Spleen (tissue), 11 donors: ENCODE results near the gene HHIP. TPM values are rescaled to one million over a fixed set of nuclear protein-coding genes. Genes with fewer than 3 reads are reported as not detected.
"Not testable (repeated sequence)": the region's sequence is repeated elsewhere in the genome, so short reads cannot be mapped to it uniquely, and the experiment has no call there.

ENCODE experiments used
- DNase-seq: peaks from one replicate; pipeline ENCODE4 v3.0.0-alpha.2; 2020
- H3K27ac ChIP-seq, 8 donors: fragments of 200-600 bp; sonication (generic) in 7 of 8; 1 replicate in 4 of 8; 2 replicates in 4 of 8; pipeline versions ENCODE4 v1.5.0 to v1.8.0; 2016 to 2021; ENCODE audit warnings: inconsistent platforms in 4 of 8, mild to moderate bottlenecking in 4 of 8, moderate library complexity in 1 of 8
- H3K27me3 ChIP-seq, 7 donors: fragments of 200-600 bp; sonication (generic) in 6 of 7; replicated peaks in 1 of 7; 1 replicate in 4 of 7; 2 replicates in 3 of 7; pipeline versions ENCODE4 v1.5.0 to v1.8.0; 2016 to 2021; ENCODE audit warnings: inconsistent platforms in 3 of 7, mild to moderate bottlenecking in 1 of 7
- H3K36me3 ChIP-seq, 6 donors: fragments of 200-600 bp; sonication (generic) in 5 of 6; 1 replicate in 4 of 6; 2 replicates in 2 of 6; pipeline versions ENCODE4 v1.5.0 to v1.8.0; 2016 to 2021; ENCODE audit warnings: inconsistent platforms in 2 of 6
- H3K4me1 ChIP-seq, 6 donors: fragments of 200-600 bp; sonication (generic) in 5 of 6; 1 replicate in 3 of 6; 2 replicates in 3 of 6; pipeline versions ENCODE4 v1.5.0 to v1.8.0; 2016 to 2021; ENCODE audit warnings: inconsistent platforms in 3 of 6
- H3K4me3 ChIP-seq, 8 donors: fragments of 200-600 bp; sonication (generic) in 7 of 8; 1 replicate in 4 of 8; 2 replicates in 4 of 8; pipeline versions ENCODE4 v1.5.0 to v1.8.0; 2016 to 2021; ENCODE audit warnings: inconsistent platforms in 4 of 8, mild to moderate bottlenecking in 4 of 8, moderate library complexity in 2 of 8
- H3K9me3 ChIP-seq, 8 donors: fragments of 200-600 bp; sonication (generic) in 7 of 8; 1 replicate in 4 of 8; 2 replicates in 4 of 8; pipeline versions ENCODE4 v1.5.0 to v1.8.0; 2016 to 2021; ENCODE audit warnings: inconsistent platforms in 4 of 8
- CTCF ChIP-seq, 11 experiments: fragments of 200-600 bp in 7 of 11; fragments of 450-650 bp in 4 of 11; sonication (generic) in 4 of 11; IDR thresholded peaks in 8 of 11; conservative IDR thresholded peaks in 3 of 11; 1 replicate in 7 of 11; 2 replicates in 4 of 11; pipeline versions ENCODE4 v1.4.0 to v1.8.0; 2016 to 2021; ENCODE audit warnings: antibody characterized with exemption in 11 of 11, inconsistent platforms in 4 of 11, mild to moderate bottlenecking in 1 of 11
- POLR2A ChIP-seq, 3 donors: fragments of 450-650 bp; IDR thresholded peaks; one replicate each; pipeline ENCODE4 v1.5.1; 2017; ENCODE audit warnings: antibody characterized with exemption in 3 of 3, mild to moderate bottlenecking in 1 of 3
- POLR2AphosphoS5 ChIP-seq, 3 donors: sonication (generic); formaldehyde crosslinking; IDR thresholded peaks; one replicate each; pipeline ENCODE4 v1.5.1; 2017; ENCODE audit warnings: antibody characterized with exemption in 3 of 3
- WGBS, 5 donors: extraction: QIAGEN DNeasy Blood & Tissue Kit in 3 of 5; methylation state at CpG; one replicate each; pipeline versions ENCODE4 v1.1.5 to v1.1.7; 2013 to 2018; 5-methylcytosine and 5-hydroxymethylcytosine counted together
- intact Hi-C: fragments of 100-400 bp; cut with DNase I; formaldehyde crosslinking; loops from one replicate; pipeline ENCODE4 v1.15.0; 2023; ENCODE audit warnings: low total_unique reads
- polyA plus RNA-seq, 3 donors: library from polyadenylated mRNA; stranded (reverse); fragments of 200-250 nt; gene quantifications; one replicate each; pipeline ENCODE4 v1.2.1, GENCODE V29; 2013
- total RNA-seq, 7 donors: library from RNA; depleted of rRNA in 3 of 7; stranded (reverse); fragments of >200 nt in 3 of 7; fragmentation: NEBNext Ultra II Directional in 4 of 7; extraction: Animal tissue kit (Norgen Biotek cat#: 25700) in 4 of 7; gene quantifications; one replicate each; pipeline versions ENCODE4 v1.1.0 to v1.2.1, GENCODE V29; 2016 to 2021
- donor health status: healthy with polysubstance abuse.
- donor health status: DM: no; HTN: no; CAD: no; lungs with moderate emphysema.
- donor health status: DM: no; HTN: no; CAD: no.
- donor health status: Bipolar disorder and iron deficiency.
- donor health status: healthy.
- donor health status: DM: no; HTN: no; CAD: no.
- donor health status: DM: yes; HTN: yes; CAD: no.

The HHIP gene
- total and polyA plus RNA-seq, 10 donors, result not detected

DNA sequence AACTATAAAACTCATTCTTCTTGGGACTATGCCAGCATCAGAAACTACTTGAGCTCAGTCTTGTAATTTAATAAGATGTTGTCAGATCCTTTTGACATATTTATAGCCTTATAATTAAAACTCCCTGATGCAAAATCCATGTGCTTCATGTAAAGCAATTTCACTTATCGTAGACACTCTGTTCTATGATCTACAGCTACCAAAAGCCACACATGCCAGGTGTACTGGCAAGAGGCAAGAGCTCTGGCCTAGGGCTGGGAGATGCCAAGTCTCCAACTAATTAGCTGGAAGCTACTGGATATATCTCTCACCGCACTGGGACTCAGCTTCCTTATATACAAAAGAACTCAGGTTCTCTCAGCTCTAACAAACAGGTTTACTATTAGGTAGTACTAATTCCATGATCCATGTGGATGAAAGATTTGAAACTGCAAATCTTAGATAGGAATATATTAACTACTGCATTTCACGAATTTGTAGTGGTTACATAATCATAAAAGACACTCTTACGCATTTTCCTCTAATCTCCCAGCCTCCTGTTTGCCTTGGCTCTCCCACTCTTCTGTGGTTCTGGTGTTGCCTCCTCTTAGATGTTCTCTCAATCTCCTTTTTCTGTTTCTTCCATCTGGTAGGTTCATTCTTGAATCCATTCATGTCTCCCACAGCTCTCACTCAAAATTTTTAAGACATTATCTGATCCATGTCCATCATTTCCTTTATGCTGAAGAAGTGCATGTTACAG is 103.0 kb downstream of the HHIP start:
- no peak for TF ChIP-seq CTCF (IDR thresholded peaks at IDR 0.05 in 8 of 11, conservative IDR thresholded peaks at IDR 0.05 in 3 of 11)
- no peak for TF ChIP-seq POLR2AphosphoS5 (IDR thresholded peaks at IDR 0.05)
- no peak for TF ChIP-seq POLR2A (IDR thresholded peaks at IDR 0.05)
- Histone ChIP-seq H3K36me3 (no peaks in the 10 kb centered on the region), H3K4me1 (no peaks in the 10 kb centered on the region), H3K27me3 (no peaks in the 10 kb centered on the region), H3K27ac (no peak overlapping the region), H3K9me3 (no peaks in the 10 kb centered on the region), H3K4me3 (no peak overlapping the region)
- no peak for DNase-seq
- WGBS, 5 donors, result 59 to 78% (median 66%) methylated on average over 3 to 4 of the region's 4 CpGs
- intact Hi-C loops, result no loop called here

GRCh38 chr4:144750348-144750747 is 104.4 kb downstream of the HHIP start:
- no peaks in the 10 kb centered on the region for H3K9me3 ChIP-seq
- intact Hi-C loops, result no loop called here
- TF ChIP-seq POLR2A (IDR thresholded peaks at IDR 0.05), result no peak
- no peak for TF ChIP-seq POLR2AphosphoS5 (IDR thresholded peaks at IDR 0.05)
- no peak for TF ChIP-seq CTCF (IDR thresholded peaks at IDR 0.05 in 8 of 11, conservative IDR thresholded peaks at IDR 0.05 in 3 of 11)
- 84 to 94% (median 91%) methylated on average over 2 of the region's 2 CpGs for WGBS, 5 donors
- no peaks in the 10 kb centered on the region for H3K4me1 ChIP-seq
- no peak overlapping the region for H3K4me3 ChIP-seq
- no peaks in the 10 kb centered on the region for H3K36me3 ChIP-seq
- H3K27me3 ChIP-seq, result no peaks in the 10 kb centered on the region
- no peak overlapping the region for H3K27ac ChIP-seq
- no peak for DNase-seq

DNA sequence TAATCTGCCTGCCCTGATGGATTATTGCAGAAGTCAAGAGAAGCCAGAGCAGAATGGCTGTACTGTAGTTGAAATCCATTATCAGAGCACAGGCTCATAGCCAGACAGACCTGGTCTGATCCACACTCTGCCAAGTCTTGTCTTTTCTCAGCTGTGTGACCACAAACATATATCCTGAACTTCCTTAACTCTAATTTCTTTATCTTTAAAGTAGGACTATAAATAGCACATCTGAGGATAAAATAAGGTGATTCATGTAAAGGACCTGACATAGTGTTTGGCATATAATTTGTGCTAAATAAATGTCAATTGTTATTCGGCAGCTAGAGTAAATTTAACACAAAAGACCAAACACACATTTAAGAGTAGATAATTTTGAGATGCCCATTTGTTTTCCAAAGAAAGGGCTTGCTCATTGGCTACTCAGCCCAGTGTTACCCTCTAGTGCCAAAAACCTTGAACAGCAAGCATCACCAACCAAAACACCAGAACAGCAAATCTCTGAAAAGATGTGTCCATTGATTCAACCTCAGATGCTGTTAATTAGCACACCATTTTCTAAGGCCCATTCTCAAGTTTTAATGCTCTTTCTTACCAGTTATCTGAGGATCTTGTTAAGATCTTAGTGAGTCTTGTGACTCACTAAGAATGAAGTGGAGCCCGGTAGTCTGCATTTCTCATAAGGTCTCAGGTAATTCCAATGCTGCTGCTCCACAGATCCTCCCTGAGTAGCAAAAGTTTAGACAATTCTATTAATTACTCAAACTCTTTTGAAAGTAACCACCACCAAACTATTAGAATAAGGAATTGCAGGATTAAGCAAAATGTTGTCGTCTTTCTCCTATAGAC is 108.8 kb downstream of the HHIP start:
- TF ChIP-seq POLR2A (IDR thresholded peaks at IDR 0.05) (no peak), CTCF (IDR thresholded peaks at IDR 0.05 in 8 of 11, conservative IDR thresholded peaks at IDR 0.05 in 3 of 11) (no peak), POLR2AphosphoS5 (IDR thresholded peaks at IDR 0.05) (no peak)
- H3K36me3 ChIP-seq, result no peaks in the 10 kb centered on the region
- no peaks in the 10 kb centered on the region for H3K9me3 ChIP-seq
- H3K27me3 ChIP-seq, result no peaks in the 10 kb centered on the region
- DNase-seq, result no peak
- H3K4me3 ChIP-seq, result no peak overlapping the region
- WGBS, 5 donors, result 86 to 91% (median 87%) methylated on average over 3 of the region's 3 CpGs
- H3K27ac ChIP-seq, result no peak overlapping the region
- intact Hi-C loops, result no loop called here
- H3K4me1 ChIP-seq, result no peaks in the 10 kb centered on the region

DNA sequence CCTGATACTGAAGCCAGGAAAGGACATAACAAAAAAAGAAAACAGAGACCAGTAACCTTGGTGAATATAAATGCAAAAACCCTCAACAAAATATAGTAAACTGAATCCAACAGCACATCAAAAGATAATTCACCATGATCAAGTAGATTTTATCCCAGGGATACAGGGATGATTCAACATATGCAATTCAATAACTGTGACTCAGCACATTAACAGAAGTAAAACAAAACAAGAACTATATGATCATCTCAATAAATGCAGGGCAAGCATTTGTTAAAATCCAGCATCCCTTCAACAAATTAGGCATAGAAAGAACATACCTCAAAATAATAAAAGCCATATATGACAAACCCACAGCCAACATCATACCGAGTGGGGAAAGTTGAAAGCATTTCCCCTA is 112.0 kb downstream of the HHIP start:
- no peak overlapping the region for H3K4me3 ChIP-seq
- intact Hi-C loops, result no loop called here
- H3K4me1 ChIP-seq, result no peaks in the 10 kb centered on the region
- H3K36me3 ChIP-seq, result no peaks in the 10 kb centered on the region
- H3K9me3 ChIP-seq, result no peaks in the 10 kb centered on the region
- TF ChIP-seq POLR2A (IDR thresholded peaks at IDR 0.05), result no peak
- no peak for TF ChIP-seq CTCF (IDR thresholded peaks at IDR 0.05 in 8 of 11, conservative IDR thresholded peaks at IDR 0.05 in 3 of 11)
- TF ChIP-seq POLR2AphosphoS5 (IDR thresholded peaks at IDR 0.05), result no peak
- no peaks in the 10 kb centered on the region for H3K27me3 ChIP-seq
- WGBS, 5 donors, result 87 to 97% (median 93%) methylated on average over 1 of the region's 1 CpG
- H3K27ac ChIP-seq, result no peak overlapping the region
- no peak for DNase-seq

GRCh38 chr4:144768809-144769208 is 122.9 kb downstream of the HHIP start:
- H3K27ac ChIP-seq, H3K36me3 ChIP-seq, intact Hi-C loops, DNase-seq, H3K27me3 ChIP-seq, H3K4me3 ChIP-seq, H3K4me1 ChIP-seq: not testable (repeated sequence)
- peaks cover 0 to 25% (median 12%) of the 10 kb centered on the region in 8 donors for H3K9me3 ChIP-seq
- 56 to 69% (median 63%) methylated on average over 7 to 8 of the region's 8 CpGs for WGBS, 5 donors
